GM12875 (cell line): Measurements from ENCODE around the gene ERCC5.
A peak's percentile ranks its signal among the peaks of the same experiment; 100 is the strongest.

Experiments used
- H3K4me3 ChIP-seq: one replicate; pipeline ENCODE4 v1.5.1; 2011; ENCODE audit warnings: low read depth, low read length, control low read depth
- TF ChIP-seq, protein P1 (sequence below): IDR thresholded peaks from 2 replicates; pipeline ENCODE4 v1.5.1; 2011; ENCODE audit warnings: low read depth, mild to moderate bottlenecking, control low read depth, inconsistent platforms, low read length, moderate library complexity, borderline replicate concordance; ENCODE audit not compliant: insufficient read depth

The ERCC5 gene

DNA sequence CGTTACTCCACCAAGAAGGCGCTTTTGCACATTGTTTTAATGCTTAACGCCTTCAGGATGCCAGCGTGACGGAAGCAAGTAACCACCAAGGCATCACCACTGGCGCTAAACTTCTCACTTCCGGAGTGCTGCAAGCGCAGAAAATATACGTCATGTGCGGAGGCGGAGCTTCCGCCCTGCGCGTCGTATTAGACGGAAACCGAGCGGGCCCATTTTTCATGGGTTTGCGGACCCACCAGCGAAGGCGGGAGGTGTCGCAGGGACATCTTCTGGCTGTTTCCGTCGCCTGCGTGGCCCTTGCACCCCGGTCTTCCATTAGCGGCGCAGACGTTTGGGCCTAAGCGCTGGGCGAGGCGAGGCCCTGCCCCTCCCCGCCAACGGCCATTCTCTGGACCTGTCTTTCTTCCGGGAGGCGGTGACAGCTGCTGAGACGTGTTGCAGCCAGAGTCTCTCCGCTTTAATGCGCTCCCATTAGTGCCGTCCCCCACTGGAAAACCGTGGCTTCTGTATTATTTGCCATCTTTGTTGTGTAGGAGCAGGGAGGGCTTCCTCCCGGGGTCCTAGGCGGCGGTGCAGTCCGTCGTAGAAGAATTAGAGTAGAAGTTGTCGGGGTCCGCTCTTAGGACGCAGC lies at the start of gene ERCC5:
Gene ERCC5, plus strand, starts transcription at position 403 of the 631 bp plus-strand sequence. CDS start 235 bp downstream, outside the sequence.
- TF ChIP-seq, protein P1, sequence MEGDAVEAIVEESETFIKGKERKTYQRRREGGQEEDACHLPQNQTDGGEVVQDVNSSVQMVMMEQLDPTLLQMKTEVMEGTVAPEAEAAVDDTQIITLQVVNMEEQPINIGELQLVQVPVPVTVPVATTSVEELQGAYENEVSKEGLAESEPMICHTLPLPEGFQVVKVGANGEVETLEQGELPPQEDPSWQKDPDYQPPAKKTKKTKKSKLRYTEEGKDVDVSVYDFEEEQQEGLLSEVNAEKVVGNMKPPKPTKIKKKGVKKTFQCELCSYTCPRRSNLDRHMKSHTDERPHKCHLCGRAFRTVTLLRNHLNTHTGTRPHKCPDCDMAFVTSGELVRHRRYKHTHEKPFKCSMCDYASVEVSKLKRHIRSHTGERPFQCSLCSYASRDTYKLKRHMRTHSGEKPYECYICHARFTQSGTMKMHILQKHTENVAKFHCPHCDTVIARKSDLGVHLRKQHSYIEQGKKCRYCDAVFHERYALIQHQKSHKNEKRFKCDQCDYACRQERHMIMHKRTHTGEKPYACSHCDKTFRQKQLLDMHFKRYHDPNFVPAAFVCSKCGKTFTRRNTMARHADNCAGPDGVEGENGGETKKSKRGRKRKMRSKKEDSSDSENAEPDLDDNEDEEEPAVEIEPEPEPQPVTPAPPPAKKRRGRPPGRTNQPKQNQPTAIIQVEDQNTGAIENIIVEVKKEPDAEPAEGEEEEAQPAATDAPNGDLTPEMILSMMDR = no peak
- H3K4me3 ChIP-seq = peak within 1 kb of the TSS; percentile 95

DNA sequence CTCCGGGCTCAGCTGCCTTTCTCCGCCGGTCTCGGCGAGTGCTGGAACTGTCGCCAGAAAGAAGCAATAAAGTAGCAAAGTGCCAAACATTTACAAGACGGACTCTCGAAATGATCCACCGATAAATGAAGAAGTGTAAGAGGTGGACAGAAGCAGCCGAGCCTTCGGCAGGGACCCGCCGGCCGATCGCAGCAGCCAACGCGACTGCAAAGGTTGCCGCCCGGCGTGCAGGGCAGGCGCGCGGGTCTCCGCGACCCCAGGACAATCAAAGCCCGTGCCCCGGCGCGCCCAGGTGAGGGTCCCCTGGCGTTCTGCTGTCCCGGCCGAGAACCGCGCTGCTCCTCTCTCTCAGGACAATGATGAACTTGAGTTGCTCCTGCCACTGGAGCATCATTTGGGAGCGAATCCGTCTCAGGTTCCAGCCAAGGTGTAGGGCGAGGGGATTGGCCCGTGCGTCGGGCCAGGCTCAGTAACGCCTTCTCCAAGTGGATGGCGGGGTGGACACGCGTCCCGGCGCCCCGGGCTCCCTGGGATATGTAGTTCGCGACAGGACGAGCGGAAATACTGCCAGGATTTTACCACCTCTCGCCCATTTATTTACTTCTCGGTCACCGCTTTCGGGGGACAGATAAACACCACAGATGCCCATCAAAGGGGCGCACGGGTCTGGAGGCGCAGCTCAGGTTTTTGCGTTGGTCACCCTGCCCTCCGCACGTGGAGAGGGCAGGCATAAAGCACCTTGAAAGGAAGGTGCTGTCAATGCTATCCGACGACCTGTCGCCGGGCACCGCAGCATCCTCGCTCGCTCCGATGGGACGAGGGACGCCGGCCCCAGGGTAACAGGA lies 47.0 kb upstream of the ERCC5 start, which contains the start of the genes BIVM and POGLUT2:
Gene BIVM, plus strand, starts transcription at position 539 of the 845 bp plus-strand sequence. CDS start 8,149 bp downstream, outside the sequence.
Gene POGLUT2, minus strand, starts transcription at position 396 of the 845 bp plus-strand sequence. Its CDS starts 306 bp downstream, at position 90.
- peak within 1 kb of the TSS; percentile 82 for H3K4me3 ChIP-seq
- TF ChIP-seq, protein P1 = no peak

DNA sequence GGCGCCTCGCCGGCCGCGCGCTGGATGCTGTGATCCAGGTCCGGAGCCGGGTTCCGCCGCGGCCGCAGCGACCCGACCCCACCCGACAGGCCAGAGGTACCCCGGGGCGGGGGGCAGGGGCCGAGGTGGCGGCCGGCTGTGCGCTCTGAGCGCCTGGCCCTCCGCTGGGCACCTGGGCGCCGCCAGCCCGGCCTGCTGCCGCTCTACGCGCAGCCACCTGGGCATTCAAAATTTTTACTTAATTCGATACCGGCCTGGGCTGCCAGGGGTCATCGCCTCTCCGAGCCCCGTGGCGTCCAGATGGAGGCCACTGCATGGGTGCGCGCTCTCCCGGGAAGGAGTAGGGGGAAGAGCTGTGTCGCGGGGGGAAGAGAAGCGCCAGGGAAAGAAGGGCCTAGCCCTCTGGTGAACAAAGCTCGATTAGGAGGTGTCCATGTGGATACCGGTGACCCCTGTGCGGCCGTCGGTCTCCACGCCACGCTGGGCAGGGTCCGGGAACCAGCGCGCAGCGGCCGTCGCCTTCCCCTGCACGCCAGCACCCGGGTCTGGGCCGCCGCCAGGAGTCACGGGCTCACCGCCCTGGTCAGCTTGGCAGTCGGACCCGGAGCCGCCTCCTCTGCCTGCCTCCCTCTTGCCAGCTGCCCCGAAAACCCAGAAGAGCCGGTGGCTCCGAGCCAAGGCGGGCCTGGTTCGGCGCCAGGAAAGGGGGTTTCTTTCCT lies 46.2 kb upstream of the ERCC5 start:
- TF ChIP-seq, protein P1 = no peak
- peak overlapping the region; percentile 82 for H3K4me3 ChIP-seq

DNA sequence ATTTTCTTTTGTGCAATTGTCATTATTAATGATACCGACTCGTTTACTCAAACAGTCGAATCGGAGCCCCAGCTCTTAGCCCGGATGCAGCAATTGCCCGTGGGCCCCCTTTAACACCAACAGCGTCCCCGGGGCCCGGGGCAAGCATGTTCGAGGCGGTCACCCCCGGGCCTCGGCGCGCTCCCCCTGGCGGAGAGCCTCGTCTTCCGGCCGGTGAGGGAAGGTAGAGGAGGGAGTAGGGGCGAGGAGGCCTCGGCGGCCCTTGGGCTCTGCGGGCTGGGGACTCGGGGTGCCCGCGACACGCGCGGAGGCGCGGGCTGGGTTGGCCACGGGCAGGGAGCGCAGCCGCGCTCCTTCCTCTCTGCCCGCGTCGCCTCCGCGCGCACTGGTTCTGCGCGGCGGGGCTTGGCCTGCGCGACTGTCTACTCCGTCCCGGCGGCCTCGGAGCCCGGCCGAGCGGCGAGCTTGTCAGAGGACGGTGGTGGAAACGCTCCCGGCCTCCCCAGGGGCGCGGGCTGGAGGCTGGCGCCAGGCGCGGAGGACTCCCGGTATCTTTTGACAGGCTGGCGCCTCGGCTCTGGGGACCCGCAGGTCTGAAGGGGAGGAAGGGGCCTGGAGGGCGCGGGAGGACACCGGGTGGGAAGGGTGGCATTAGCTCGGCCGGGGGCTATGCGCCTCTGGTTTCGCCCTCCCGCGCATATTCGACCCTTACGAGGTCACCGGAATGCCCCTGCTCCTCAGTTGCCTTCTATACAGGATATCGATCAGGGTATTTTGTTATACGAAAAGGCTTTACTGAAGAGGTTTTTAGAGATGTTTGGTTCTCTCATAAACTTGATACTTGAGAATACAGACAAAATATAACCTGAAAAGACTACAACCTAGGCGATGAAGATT lies 45.4 kb upstream of the ERCC5 start:
- peak overlapping the region; percentile 82 for H3K4me3 ChIP-seq
- TF ChIP-seq, protein P1 = peak; percentile 87

DNA sequence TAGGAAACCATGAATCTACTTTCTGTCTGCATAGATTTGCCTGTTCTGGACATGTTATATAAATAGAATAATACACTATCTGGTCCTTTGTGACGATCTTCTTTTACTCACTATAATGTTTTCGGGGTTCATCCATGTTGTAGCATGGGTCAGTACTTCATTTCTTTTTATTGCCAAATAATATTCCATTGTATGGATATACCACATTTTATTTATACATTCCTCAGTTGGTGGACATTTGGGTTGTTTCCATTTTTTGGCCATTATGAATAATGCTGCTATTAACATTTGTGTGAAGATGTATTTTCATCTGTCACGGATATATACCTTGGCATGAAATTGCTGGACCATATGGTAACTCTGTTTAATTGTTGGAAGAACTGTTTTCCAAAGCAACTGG lies 40.2 kb upstream of the ERCC5 start:
- TF ChIP-seq, protein P1 = no peak
- no peak overlapping the region for H3K4me3 ChIP-seq

DNA sequence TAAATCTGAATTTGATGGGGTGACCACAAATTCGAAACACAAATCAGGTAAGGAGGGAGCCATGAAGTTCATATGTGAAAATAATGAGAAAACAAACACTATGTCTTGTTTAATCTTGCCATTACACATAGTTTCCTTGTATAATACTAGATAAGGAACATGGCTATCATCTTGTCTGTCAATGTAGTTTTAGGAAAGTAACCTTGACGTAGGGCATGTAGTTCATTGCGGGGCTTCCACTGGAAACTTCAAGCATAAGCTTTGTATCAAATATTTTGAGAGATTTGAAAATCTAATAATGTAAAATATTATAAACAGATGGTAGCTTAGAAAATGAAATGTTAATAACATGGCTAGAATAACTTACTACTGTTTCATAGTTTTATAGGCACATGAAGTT lies 38.1 kb upstream of the ERCC5 start:
- no peak overlapping the region for H3K4me3 ChIP-seq
- TF ChIP-seq, protein P1 = no peak
